A673 (cell line): ENCODE data around the gene ITGB3.

ENCODE experiments used
- CTCF ChIP-seq: fragments of 300-800, 200-600 bp; sonication (generic); conservative IDR thresholded peaks from 2 replicates; pipeline ENCODE4 v1.5.1; 2017; ENCODE audit warnings: low read depth, mild to moderate bottlenecking, antibody characterized with exemption, low read length, moderate library complexity, mixed read lengths
- EZH2 ChIP-seq: fragments of 200-600 bp; sonication (generic); IDR thresholded peaks from 2 replicates; pipeline ENCODE4 v1.6.1; 2017; ENCODE audit warnings: borderline replicate concordance, low read depth, mild to moderate bottlenecking, mixed read lengths, antibody characterized with exemption, low read length; ENCODE audit not compliant: poor library complexity, severe bottlenecking

DNA sequence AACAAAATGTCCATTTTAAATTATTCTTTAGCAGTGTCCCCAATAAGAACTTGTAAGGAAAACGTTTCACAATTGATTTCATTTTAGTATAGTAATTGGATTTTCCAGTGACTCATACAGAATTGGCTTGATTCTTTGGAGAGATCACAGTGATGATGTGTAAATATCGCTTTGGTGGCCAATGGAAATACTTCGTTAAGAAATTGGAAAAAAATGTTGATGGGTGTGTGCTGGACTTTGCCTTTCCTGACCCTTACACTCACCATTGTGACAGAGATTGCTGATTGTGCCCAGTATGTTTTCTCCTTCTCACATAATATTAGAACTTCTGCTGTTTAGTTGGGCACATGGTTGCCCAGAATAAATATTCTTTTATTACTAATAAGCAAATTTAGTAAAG is 62.7 kb downstream of the ITGB3 start:
- no peak for TF ChIP-seq CTCF
- TF ChIP-seq EZH2 = no peak
